HG03045 (cell line): ENCODE measurements around the gene LRIF1.

Experiments used
- ATAC-seq: cut with Tn5 transposase; IDR thresholded peaks from one replicate; pipeline ENCODE4 v1.9.1; 2021; ENCODE audit warnings: mild to moderate bottlenecking, moderate library complexity; ENCODE audit not compliant: unreplicated experiment

LRIF1 gene

GRCh38 chr1:110897681-110898080 lies 66.0 kb downstream of the LRIF1 start:
- no peak for ATAC-seq
